Activated T-helper 1 cell treated with anti-CD3 and anti-CD28 coated beads, Interleukin-12 subunit alpha, Interleukin-12 subunit beta, Interleukin-2, Interleukin-4 antibody, amounts not matched to agents 30 ng/mL and 10 ng/mL and 1 ng/mL, durations not matched to agents 14 hours and 24 hours and 36 hours (primary cell): ENCODE measurements around the gene PLPP1. TPM values are rescaled to one million over a fixed set of nuclear protein-coding genes. Genes with fewer than 3 reads are reported as not detected.

Experiments
- total RNA-seq: library from RNA; stranded (reverse); gene quantifications from 2 replicates; pipeline ENCODE4 v1.2.3, GENCODE V29; 2022

PLPP1 gene
- total RNA-seq, 1 donor from 2014 or later, result 25.8 TPM

Other genes starting within 250 kb of the PLPP1 start
- gene DHX29, start 227.3 kb downstream of the PLPP1 start, total RNA-seq, result 20.3 and 22.3 TPM in 2 replicates
- 110 and 122 TPM in 2 replicates for gene MTREX, start 227.0 kb downstream of the PLPP1 start, total RNA-seq
- gene SLC38A9, start 177.4 kb upstream of the PLPP1 start, total RNA-seq, result 22.9 and 25.7 TPM in 2 replicates
- 0.12 TPM in 1 of 2 replicates, not detected in the other for gene DDX4, start 203.1 kb upstream of the PLPP1 start, total RNA-seq